ENCODE results near the gene ACVR1C.

GRCh38 chr2:157477919-157478318, 150.7 kb downstream of the ACVR1C start:
- no peak for TF ChIP-seq POLR2A (IDR thresholded peaks at IDR 0.05)
- TF ChIP-seq, protein P1, sequence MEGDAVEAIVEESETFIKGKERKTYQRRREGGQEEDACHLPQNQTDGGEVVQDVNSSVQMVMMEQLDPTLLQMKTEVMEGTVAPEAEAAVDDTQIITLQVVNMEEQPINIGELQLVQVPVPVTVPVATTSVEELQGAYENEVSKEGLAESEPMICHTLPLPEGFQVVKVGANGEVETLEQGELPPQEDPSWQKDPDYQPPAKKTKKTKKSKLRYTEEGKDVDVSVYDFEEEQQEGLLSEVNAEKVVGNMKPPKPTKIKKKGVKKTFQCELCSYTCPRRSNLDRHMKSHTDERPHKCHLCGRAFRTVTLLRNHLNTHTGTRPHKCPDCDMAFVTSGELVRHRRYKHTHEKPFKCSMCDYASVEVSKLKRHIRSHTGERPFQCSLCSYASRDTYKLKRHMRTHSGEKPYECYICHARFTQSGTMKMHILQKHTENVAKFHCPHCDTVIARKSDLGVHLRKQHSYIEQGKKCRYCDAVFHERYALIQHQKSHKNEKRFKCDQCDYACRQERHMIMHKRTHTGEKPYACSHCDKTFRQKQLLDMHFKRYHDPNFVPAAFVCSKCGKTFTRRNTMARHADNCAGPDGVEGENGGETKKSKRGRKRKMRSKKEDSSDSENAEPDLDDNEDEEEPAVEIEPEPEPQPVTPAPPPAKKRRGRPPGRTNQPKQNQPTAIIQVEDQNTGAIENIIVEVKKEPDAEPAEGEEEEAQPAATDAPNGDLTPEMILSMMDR (IDR thresholded peaks at IDR 0.05): no peak

Measured in esophagus squamous epithelium (tissue), 4 donors.